GM19397 (cell line): ENCODE results near the gene C3orf20.
A peak's percentile ranks its signal among the peaks of the same experiment; 100 is the strongest.

Source experiments
- ATAC-seq: cut with Tn5 transposase; IDR thresholded peaks from one replicate; pipeline ENCODE4 v1.9.1; 2021; ENCODE audit warnings: mild to moderate bottlenecking, moderate library complexity; ENCODE audit not compliant: unreplicated experiment

Gene C3orf20

DNA sequence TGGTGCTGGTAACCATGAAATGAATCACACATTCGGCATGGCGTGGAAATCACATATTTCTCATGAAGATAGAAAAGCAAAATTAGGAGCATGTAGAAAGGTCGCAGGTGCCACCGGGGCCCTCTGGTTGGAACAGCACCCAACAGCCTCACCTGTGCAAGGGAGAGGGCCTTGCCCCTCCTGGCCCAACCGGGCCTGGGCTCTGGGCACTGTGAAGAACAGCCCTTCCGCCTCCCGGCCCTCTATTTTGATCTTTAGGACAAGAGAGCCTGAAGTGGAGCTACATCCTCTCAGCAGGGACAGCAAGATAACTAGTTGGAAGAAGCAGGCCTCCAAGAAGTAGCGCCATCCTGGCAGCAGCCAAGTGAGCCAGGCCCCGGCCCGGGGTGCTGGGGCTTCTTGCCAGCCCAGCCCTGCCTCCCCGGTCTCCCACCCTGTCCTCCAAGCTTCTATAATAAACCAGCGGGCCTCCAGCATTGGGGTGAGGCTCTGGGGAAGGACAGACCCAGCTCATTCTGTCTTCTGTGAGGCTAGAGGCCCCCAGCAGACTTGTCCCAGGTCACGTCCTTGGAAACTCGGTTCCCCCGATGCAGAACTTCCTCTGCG lies 97.7 kb downstream of the C3orf20 start:
- ATAC-seq, result no peak

DNA sequence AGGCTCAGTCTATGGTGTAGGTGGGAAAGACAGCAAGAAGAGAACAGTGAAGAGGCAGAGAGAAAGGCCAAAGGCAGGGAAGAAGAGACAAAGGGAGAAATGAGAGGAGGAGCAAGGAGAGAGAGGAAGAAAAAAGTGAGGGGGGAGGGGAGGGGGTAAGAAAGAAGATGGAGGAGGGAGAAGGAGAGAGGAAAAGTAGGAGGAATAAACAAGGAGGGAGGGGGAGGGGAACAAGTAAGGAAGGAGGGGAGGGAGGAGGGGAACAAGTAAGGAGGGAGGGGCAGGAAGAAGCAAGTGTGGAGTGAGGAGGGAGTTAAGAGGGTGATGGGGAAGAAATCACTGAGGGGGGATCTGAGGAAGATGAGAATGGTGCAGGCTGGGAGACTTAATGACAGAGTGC lies 98.3 kb downstream of the C3orf20 start:
- ATAC-seq, result no peak

DNA sequence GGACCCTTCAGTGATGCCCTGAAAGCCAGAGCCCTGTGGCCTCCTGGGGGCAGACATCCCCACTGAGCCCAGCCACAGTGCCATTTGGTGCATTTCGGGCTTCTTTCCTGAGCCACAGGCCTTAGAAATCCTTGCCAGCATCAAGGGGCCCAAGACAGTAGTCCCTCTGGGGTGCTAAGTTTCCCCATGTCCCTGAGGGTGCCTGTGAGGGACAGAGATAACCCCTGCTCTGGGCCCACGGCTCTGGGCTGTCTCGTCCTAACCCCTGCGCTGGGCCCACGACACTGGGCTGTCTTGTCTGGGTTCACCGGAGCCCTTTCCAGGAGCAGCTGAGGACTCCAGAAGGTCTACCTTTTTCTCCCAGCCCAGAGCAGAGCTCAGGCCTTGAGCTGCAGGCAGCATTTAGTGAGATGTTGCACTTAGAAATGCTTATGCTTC lies 98.8 kb downstream of the C3orf20 start:
- ATAC-seq, result no peak

DNA sequence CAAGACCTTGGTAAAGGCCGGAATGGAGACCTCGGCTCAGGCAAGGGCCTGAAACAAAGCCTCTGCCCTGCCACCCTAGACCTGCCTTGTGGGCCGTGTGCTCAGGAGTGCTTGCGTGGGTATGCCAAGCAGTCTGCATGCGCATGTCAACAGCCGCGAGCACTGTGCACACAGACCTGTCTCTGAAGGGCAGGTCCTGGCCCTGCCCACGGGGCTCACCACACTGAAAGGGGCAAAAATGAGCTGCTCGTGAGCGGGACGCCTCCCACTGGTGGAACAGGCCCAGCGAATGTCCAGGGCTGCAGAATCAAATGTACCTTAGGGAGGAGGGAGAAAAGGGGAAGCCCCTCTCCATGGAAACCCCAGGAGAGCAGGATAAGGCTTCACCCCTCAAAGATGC lies 99.5 kb downstream of the C3orf20 start:
- no peak for ATAC-seq

DNA sequence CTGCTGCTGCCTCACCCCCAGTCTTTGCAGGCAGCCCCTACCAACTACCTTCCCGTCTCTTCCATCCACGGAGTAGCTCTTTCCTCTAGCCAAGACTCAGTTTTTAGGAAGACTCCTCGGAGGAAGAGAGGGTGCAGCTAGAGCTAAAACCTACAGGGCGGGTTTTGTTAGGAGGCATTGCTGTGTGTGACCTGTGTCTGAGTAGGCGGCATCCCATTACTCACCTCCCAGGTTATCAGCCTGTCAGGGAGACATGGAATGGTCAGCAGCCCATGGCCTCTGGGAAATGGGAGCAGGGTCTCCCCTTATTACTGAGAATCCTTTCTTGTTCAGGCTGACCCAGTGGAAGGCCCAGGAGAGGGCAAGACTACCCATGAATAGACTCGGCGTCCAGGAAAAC lies 100.1 kb downstream of the C3orf20 start:
- no peak for ATAC-seq

DNA sequence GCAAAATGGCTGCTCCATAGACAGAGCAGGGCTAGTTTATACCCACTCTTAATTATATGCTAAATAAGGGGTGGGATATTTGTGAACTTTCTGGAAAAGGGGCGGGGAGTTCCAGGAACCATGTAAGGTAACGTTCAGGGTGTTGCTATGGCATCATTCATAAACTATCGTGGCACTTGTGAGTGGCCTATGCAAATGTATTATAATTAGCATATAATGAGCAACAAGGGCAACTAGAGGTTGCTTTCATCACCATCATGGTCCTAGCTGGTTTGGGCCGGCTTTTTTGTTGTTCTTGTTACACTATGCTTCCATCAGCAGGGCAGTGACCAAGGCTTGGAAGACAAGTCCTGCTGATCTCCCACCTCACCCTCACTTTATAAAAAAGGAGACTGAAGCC lies 100.6 kb downstream of the C3orf20 start:
- no peak for ATAC-seq

DNA sequence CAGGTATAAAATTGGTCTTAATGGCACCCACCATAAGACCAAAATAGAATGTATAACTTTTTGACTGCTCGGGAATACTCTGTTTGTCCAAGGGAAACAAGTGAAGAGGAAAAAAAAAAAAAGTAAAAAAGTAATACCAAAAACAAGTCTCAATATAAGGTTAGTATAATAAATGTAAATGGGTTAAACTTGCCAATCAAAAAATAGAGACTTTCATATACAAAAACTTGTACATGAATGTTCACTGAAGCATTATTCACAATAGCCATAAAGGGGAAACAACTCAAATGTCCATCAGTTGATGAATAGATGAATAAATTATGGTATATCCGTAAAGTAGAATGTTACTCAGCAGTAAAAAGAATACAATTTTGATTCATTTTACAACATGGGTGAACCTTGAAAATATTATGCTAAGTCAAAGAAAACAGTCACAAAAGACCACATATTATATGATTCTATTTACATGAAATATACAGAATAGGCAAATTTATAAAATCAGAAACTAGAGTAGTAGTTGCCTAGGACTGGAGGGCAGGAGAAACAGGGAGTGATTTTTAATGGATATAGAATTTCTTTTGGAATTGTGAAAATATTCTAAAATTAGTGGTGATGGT lies 104.2 kb downstream of the C3orf20 start:
- no peak for ATAC-seq

DNA sequence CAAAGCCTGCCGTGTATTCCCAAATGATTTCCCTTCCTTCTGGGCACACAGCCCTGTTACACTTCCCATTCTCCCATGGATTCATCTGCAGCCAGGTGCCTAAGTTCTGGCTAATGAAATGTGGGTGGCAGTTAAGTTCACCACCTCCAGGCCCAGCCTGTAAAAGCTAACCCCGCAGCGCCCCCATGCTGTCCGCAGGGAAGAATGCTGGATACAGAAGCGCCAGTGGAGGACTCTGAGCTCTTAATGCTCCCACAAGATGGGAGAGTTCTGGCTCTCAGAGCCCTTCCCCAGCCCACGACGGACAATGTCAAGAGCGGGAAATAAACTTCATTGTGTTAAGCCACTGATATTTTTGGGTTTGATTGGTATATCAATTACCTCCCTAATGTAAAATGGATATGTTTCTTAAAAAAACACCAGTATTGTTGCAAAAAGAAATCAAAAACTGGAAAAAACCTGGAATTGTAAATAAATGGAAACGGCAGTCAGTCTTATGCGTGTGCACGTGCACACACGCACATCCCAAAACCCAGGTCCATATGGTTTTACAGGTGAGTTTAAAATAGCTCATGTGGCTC lies 106.1 kb downstream of the C3orf20 start:
- ATAC-seq, result peak; percentile 52

DNA sequence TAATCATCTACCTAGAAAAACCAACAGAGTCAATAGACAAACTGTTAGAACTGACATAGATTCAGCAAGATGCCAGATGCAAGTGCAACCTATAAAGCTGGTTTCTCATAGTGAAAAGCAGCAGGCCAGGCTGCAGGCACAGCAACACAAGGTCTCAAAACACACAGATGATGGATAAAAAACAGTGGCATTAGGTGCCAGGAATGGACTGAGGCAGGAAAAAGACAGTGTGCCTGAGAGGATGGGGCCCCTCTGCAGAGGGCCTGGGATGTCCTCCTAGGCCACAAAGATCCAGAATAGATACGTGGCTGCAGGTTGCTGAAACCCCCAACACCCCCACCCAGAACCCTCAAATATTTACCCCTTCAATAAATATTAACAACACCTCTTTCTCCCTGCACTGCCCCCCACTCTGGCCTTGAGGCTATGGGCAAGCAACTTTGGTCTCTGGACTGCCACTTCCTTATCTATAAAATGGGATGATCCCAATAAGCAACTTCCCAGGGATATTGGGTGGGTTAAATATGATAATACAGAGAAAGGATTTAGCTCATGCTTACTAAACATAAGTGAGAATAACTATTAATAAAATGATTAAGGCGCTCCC lies 108.6 kb downstream of the C3orf20 start:
- ATAC-seq, result no peak

DNA sequence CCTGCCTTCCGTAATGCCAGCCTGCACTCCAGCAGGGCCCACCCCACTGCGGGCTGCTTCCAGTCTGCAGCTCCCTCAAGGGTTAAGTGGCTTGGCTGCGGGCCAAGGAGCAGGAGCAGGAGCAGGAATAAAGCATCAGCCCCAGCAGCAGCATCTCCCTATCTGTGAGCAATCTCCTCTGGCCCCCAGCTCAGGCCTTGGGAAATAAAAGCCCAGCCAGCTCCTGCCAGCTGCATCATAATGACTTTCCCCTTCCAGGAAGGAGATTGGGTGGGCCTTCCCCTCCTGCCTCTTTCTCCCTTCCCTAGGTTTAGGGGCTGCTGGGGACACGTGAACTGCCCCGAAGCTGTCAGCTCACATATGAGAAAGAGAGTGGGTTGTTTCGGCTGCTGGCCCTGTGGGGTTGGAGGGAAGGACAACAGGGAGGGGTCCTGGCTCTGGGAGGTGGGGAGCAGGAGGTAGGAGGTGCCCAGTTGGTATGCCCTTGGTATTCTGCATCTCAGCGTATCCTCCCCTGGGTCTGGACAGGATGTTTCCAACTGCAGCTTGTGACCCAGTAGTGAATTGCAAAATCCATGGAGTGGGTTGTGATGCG lies 109.2 kb downstream of the C3orf20 start:
- ATAC-seq, result no peak

DNA sequence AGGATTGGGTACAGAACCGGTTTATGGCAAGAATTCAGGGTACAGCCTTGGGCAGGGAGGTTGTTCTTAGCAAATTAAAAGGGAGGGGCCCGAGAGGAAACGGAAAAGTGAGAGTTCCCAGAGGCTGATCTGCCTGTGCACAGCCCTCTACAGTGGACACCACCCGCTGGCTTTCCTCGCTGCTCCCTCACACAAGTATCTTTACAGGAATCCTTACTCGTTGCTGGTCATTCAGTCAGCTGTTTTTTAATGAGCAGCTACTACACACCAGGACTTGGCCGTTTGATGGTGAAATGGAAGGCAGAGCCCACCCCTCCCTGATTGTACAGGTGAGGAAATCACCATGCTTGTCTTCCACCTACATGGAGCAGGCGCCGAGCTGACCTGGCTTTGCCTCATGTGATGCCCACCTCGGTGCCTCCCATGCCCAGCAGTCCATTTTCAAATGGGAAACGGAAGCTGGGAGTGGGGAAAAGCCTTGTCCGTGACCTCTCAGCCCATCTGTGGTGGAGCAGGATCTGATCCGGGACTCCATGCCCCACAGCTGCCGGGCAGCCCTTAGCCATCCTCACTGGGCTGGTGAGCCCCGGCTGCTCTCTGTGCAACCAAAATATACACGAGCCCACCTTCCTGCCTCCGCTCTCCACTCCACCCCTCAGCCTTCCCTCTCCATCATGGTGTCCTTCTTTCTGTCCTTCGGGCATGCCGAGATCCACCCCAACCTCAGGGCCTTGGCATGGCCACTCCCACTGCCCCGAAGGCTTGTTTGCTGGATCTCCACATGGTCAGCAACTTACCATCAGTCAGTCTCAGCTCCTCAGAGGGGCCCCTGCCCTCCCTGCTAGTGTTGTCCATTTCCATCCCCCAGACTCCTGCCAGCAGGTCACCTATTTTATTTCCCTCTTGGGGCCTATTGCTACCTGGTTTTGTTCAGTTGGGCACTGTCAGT lies 110.5 kb downstream of the C3orf20 start:
- ATAC-seq, result no peak

DNA sequence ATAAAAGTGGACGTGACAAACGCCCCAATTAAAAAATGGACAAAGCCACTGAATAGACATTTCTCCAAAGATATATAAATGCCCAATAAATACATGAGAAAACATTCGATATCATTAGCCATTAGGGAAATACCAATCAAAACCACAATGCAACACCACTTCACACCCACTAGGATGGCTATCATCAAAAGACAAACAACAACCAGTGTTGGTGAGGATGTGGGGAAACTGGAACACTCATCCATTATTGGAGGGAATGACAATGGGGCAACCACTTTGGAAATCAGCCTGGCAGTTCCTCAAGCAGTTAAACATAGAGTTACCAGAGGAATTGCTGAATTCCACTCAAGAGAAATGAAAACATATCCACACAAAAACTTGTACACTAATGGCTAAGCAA lies 111.4 kb downstream of the C3orf20 start:
- no peak for ATAC-seq

DNA sequence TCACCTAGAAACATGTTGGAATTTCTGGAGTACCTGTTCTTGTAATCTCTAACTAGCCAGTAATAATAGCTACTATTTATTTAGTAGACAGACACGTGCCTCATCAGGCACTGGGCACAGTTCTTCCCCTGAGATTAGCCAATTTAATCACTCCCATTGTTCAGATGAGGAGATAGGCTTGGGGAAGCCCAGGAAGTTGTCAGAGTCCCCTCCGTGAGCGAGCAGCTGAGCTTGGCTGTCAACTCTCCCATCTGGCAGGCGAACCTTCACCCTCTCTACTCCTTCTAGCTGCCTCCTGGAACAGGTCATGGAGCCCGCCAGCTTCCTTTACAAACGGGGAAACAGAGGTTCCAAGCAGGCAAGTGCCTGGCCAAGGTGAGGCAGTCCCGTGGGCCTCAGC lies 112.7 kb downstream of the C3orf20 start:
- ATAC-seq, result no peak

DNA sequence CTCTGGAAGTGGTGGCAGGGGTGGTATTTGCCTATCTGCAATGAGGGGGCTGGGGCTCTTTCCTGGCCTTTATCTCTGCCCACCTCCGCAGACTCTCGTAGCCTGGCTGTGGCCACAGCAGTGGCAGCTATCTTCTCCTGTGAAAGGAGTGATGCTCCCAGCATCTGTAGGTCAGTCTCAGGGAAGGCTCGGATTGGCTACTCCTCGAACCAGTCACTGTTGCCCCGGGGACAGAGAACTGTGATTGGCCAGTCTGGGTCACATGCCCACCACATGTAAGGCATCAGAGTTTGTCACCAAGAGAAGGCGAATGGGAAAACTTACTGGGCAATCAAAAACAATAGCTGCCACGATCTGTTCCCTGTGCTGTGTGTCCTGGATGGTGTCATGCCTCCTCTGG lies 113.7 kb downstream of the C3orf20 start:
- no peak for ATAC-seq

DNA sequence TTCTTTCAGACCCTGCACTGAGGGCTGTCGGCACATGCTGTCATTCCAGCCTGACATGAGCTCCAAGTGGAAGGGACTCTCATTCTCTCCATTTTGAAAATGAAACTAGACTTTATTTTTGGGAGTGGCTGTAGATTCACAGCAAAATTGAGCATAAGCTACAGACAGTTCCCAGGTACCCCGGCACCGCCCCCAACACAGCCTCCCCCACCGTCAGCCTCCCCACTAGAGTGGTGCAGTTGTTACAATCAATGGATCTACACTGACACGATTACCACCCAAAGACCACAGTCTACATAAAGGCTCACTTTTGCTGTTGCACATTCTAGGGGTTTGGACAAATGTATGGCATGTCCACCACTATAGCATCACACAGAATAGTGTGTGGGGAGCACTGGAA lies 114.3 kb downstream of the C3orf20 start:
- no peak for ATAC-seq

DNA sequence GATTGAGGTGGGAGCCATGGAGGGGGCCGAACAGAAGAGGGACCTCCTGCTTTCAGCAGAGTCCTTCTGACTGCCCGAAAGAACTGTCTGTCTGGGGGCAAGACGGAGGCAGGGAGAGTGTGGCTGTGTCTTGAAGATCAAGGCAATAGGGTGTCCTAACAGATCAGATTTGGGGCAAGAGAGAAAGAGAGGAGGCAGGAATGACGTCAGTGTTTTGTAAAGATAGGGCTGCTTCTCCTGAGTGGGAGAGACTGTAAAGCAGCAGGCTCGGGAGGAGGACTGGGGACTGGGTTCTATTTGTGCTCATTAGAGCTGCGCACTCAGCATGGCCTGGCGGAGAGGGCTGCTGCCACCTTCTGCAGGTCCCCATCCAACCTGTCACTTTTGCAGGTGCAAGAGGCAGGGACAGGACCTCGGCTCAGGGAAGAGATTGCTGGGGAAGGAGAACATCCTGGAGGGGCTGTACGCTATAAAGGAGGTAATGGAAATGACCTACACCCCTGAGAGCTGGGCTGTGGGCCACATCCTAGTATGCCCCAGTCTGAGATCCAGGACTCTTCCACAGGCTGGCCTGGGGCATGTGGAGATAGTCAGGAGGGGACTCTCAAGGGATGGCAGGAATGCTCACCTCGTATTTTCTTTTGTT lies 114.8 kb downstream of the C3orf20 start:
- no peak for ATAC-seq

DNA sequence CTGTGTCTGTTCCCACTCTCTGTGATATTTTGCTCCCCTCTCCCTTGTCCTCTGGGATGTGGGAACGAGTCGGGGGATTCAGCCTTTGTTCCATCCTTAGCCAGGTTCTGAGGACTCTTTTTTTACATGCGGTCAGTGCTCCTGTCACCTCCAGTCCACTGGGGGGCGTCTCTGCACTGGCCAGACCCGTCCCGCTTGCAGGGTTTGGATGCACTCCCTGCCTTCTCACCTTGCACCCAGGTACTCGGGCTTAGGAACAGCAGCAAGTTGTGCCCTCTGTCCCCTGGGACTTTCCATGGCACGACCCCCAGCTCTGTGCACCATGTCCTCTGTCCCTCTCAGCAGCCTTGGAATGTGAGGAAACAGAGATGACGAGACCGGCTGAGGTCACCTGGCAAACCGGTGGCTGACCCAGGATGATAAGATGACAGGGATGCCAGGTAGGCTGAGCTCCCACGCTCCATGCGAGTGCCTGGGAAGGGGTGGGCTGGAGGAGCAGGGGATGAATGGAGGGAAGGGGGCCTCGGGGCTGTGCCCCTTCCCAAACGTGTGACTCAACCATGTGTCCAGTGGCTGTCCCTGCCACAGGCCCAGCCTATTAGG lies 116.5 kb downstream of the C3orf20 start:
- no peak for ATAC-seq

DNA sequence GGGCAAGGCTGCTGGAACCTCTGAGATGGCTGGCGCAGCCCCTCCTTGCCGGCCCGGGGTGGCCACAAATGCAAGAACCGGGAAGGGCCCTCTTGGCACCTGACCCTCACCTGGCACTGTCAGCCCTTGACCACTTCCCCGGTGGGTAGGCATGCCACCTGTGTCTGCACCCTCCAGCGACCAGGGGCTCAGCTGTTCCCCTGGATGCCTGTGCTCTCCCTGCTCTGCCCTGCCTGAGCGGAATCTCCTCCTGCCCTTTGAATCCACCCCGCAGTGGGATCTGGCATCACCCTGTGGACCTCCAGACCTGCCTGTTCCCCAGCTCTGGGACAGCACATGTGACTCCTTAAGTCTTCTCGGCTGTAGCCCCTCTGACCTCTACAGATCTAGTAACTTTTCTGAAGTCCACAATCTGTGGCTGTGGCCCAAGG lies 117.8 kb downstream of the C3orf20 start:
- no peak for ATAC-seq

DNA sequence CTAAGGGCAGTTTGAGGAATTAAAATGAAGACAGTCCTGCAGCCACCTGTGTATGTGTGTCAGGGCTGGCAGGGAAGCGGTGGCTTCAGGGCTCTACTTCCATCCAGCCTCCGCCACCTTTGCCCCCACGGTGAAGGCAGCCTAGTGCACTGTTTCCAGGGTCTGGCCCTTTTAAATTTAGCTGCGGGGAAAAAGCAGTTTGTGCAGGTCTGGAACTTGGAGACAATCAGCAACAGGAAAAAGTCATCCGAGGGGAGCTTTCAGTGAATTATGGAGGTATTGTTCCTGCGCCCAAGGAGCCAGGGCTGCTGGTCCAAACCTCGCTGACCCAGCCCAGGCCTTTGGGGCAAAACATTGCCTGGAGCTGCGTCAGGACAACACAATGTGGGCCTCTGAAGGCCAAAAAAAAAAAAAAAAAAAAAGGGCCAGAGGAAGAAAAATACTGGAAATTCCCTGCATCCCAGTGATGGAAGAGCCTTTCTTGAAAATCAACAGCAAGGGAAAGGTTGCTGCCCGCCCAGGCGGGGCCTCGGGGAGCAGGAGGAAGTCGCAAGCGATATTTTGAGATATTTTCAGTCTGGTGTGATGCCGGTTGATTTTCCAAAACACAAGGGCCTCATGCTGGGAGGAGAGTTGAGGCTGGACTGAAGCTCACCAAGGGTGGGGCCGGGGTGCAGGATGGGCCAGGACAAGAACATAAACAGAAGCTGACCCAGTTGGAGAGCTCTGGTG lies 118.4 kb downstream of the C3orf20 start:
- no peak for ATAC-seq
